HG02852 (cell line): ENCODE measurements around the gene DNAJC27.

Source experiments
- ATAC-seq: cut with Tn5 transposase; IDR thresholded peaks from one replicate; pipeline ENCODE4 v1.9.1; 2021; ENCODE audit warnings: mild to moderate bottlenecking, moderate library complexity; ENCODE audit not compliant: unreplicated experiment

The DNAJC27 gene

DNA sequence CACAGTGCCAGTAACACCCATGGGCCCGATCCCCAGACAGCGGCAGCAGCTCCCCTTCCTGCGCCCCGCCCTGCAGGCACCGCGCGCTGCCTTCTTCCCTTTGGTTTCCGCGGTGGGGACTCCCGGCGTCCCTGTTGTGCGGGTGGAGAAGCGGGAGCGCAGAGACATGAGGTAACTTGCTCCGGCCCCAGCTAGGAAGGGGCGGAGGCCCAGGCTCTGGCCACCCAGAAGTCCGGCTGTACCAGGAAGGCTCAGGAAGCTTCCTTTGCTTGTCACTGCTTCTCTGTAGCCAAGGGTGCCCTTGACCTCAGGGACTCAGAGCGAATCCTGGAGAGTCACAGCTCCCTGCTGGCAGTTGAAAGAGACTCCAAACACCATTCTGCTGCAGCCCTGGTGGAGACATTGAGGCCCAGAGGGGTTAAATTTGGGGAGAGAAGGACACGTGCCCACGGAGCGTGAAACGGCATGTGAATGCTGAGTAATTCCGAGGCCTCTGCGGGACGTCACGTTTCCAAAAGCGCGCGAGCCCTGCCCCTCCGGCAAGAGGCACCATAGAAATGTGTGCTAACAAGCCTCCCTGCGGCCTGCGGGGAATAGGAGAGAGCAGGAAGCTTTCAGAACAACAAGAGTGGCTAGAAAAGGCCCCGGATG lies 45.0 kb downstream of the DNAJC27 start:
- ATAC-seq: no peak

DNA sequence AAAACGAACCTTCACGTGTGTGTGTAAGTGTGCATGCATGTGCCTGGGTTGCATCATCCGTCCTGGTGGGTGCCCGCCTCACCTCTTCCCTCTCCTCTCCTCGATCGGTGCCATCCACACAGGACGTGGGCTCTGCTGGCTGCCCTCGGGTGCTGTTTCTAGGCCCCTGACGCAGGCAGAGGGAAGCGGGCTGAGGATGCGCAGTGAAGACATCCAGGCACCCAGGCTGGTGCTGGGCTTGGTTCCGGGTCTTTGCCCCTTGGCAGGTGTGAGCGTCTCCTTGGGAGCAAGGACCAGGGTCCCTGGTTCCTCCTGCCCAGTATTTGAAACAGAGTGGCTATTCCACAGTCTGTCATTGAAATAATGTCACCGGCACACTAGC lies 45.5 kb downstream of the DNAJC27 start:
- ATAC-seq: no peak

DNA sequence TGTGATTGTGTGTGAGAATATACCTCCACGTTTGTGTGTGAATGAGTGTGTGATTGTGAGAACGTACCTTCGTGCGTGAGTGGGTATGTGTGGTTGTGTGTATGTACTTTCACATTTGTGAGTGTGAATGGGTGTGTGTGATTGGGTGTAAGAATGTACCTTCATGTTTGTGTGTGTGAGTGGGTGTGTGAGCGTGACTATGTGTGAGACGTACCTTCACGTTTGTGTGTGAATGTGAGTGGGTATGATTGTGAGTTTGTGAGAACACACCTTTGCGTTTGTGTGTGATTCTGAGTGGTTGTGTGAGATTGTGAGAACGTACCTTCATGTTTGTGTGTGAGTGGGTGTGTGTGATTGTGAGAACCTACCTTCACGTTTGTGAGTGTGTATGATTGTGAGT lies 45.9 kb downstream of the DNAJC27 start:
- ATAC-seq: no peak

DNA sequence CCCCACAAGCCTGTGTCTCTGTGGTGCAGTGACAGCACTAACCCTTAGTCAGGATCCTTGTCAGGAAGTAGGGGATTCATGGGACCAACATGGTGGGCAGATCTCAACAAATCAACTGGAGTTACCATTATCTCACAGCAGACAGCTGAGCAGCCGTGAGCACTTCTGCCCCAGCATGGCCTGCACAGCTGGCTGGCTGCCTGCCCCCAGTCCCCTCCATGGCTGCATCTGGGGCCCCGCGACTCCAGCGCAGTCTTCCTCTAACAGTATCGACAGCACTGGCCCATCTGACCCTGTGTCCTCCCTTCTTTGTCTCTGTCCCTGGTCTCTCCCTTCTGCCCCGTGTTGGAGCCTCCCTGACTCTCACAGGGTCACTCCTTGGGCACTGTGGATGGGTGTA lies 47.0 kb downstream of the DNAJC27 start:
- no peak for ATAC-seq

DNA sequence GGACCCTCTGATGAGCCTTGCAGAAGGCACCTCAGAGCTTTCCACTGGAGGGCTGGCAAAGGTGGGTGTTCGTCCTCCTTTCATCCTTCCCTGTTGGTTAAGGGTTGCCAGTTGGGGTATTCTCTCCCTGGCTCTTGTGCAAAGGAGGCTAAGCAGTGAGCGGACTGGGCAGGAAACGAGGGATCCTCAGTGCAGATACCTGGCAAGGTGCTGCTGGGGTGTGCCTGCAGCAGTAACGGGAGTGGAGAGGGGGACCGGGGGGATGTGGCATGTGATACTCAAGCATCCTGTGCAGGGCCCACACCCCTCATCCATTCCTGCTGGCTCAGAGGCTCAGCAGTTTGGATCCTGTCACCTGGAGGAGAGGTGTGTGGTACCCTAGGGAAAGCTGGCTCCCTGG lies 47.5 kb downstream of the DNAJC27 start:
- no peak for ATAC-seq

GRCh38 chr2:24923106-24923505 lies 48.6 kb downstream of the DNAJC27 start:
- ATAC-seq: no peak

- no peak for ATAC-seq
Measured at GRCh38 chr2:24922556-24922955, 49.2 kb downstream of the DNAJC27 start.

- no peak for ATAC-seq
Measured at GRCh38 chr2:24920809-24921441, 50.8 kb downstream of the DNAJC27 start.

DNA sequence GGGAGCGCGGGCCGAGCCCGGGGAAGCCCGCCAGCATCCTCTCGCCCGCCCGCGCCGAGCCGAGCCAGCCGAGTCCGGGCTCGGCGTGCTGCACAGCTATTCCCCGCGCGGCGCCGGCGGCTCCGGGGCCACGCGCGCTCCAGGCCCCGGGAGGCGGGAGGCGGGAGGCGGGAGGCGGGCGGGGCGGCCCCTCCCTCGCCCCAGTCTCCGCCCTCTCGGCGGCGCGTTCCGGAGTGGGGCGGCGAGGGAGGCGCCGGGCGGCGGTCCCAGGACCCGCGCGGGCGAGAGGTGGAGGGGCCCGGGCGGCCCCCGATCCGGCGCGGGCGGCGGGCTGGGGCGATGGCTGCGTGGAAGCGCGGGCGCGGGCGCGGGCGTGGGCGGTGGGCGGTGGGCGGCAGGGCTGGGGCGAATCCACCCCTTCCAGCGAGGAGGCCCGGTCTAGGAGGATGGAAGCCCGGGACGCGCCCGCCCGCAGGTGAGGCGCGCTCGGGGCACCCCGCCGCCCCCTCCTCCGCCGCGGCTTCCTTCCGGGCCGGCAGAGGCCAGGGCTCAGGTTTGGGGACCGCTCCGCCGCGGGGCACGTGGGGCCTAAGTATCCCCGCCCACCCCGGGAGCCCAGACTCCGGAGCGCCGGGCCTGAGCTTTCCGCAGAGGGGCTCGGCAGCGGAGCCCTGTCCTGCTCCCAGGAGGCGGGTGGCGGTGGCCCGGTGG lies 51.5 kb downstream of the DNAJC27 start, which contains the start of gene ADCY3:
Gene ADCY3, minus strand, starts transcription at position 140 of the 711 bp plus-strand sequence. CDS start 1,250 bp downstream, outside the sequence.
- ATAC-seq: peak; percentile 56

GRCh38 chr2:24919506-24920097 lies 52.2 kb downstream of the DNAJC27 start:
- peak; percentile 23 for ATAC-seq

DNA sequence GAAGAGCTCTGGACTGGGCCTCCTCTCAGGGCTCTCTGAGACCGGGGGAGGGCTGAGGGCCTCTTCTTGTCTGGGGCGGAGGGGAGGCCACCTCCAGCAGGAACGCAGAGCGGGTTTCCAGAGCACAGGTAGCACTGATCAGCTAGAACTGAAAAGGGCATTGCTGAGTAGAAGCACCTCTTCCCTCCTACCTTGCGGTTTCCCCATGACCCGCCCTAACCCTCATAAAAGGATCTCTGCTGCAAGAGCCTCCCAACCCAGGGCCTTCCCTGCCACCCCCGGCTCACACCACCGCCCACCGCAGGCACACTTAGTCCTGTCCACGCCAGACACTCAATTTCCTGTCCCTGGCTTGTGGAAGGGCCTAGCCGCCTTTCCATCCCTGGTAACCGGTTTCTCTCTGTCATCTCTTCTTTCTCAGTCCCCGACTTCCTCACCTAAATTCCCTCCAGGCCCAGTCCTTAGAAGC lies 52.7 kb downstream of the DNAJC27 start:
- no peak for ATAC-seq

- ATAC-seq: no peak
Measured at GRCh38 chr2:24918326-24919036, 53.3 kb downstream of the DNAJC27 start.

- ATAC-seq: no peak
Measured at GRCh38 chr2:24917731-24918325, 53.9 kb downstream of the DNAJC27 start.

- peak; percentile 37 for ATAC-seq
Measured at GRCh38 chr2:24917086-24917485, 54.7 kb downstream of the DNAJC27 start.

DNA sequence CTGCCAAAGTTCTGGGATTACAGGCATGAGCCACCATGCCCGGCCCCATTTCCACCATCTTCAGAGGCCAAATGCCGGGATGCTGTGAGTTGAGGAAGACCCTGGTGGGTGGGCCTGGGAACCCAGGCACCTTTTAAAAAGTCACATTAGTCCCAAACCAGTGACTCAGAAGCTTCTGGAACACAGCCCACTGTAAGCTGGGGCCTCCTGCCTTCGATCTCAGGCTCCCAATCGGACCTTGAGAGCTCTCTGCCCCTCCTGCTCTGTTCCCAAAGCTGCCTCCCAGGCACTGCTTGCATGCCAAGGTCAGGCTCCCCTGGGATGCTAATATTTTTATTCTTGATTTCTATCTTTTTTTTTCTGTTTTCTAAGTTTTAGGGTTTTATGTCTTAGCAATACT lies 56.0 kb downstream of the DNAJC27 start:
- no peak for ATAC-seq

GRCh38 chr2:24915175-24915574 lies 56.6 kb downstream of the DNAJC27 start:
- no peak for ATAC-seq

GRCh38 chr2:24914713-24915112 lies 57.0 kb downstream of the DNAJC27 start:
- ATAC-seq: no peak

GRCh38 chr2:24913911-24914310 lies 57.8 kb downstream of the DNAJC27 start:
- no peak for ATAC-seq

- no peak for ATAC-seq
Measured at GRCh38 chr2:24912986-24913385, 58.8 kb downstream of the DNAJC27 start.

DNA sequence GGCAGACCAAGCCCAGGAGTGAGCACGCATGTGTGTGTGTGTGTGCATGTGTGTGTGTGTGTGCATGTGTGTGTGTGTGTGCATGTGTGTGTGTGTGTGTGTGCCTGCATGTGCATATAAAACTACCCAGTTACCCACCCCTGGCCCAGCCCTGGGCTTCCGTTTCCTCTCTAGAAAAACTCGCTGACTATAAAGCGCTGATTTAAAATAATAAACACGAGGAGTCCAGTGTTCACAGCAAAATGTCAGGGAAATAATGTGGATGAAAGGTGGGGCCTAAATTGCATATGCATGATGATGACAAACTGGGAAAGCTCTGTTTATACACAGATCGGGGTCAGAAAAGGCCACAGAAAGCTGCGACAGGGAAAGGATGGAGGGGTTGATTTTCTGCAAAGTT lies 59.2 kb downstream of the DNAJC27 start:
- ATAC-seq: no peak

- no peak for ATAC-seq
Measured at GRCh38 chr2:24910245-24910644, 61.5 kb downstream of the DNAJC27 start.
